K562 (cell line): ENCODE measurements around the gene CPEB1. TPM values are rescaled to one million over a fixed set of nuclear protein-coding genes. Genes with fewer than 3 reads are reported as not detected.

ENCODE experiments used
- CBX8 ChIP-seq: fragments of 200-600 bp; sonication (generic); IDR thresholded peaks from 2 replicates; pipeline ENCODE4 v1.6.1; 2012; ENCODE audit warnings: borderline replicate concordance, mixed run types, low read depth, mild to moderate bottlenecking, moderate library complexity, mixed read lengths, low read length, control low read depth, inconsistent platforms; ENCODE audit not compliant: poor library complexity, severe bottlenecking; ENCODE audit errors: extremely low read depth
- EZH2 ChIP-seq: IDR thresholded peaks from 2 replicates; pipeline ENCODE4 v1.6.1; 2012; ENCODE audit warnings: low read depth, mild to moderate bottlenecking, inconsistent platforms, low read length, borderline replicate concordance
- HDAC8 ChIP-seq: fragments of 450-650 bp; IDR thresholded peaks from 2 replicates; pipeline ENCODE4 v1.6.1; 2016; ENCODE audit warnings: mild to moderate bottlenecking, missing genetic modification characterization, moderate library complexity, missing compliant biosample characterization
- HNRNPL ChIP-seq: fragments of 200-400 bp; formaldehyde crosslinking; IDR thresholded peaks from 2 replicates; pipeline ENCODE4 v1.6.1; 2017; ENCODE audit warnings: low read depth, mild to moderate bottlenecking, low read length
- IRF1 ChIP-seq: sonication (generic); formaldehyde crosslinking; IDR thresholded peaks from 2 replicates; pipeline ENCODE4 v1.8.0; 2022; ENCODE audit warnings: missing genetic modification reagents, mild to moderate bottlenecking, borderline replicate concordance
- MBD1 ChIP-seq: fragments of 250-450 bp; sonication (Bioruptor Pico); IDR thresholded peaks from 2 replicates; pipeline ENCODE4 v1.8.0; 2022; ENCODE audit warnings: inconsistent platforms
- MYBL2 ChIP-seq, 2 experiments: fragments of 450-650 bp in 1 of 2; sonication (generic) in 1 of 2; formaldehyde crosslinking in 1 of 2; IDR thresholded peaks; 2 replicates each; pipeline versions ENCODE4 v1.6.1 to v1.8.1; 2017 to 2022; ENCODE audit warnings: borderline replicate concordance in 1 of 2, inconsistent platforms in 1 of 2, low read depth in 1 of 2, mild to moderate bottlenecking in 1 of 2, missing genetic modification reagents in 1 of 2, moderate library complexity in 1 of 2
- MYC ChIP-seq, 2 experiments: fragments of 250-450 bp in 1 of 2; sonication (Bioruptor Pico) in 1 of 2; IDR thresholded peaks; 2 replicates each; pipeline versions ENCODE4 v1.5.1 to v1.6.1; 2012 to 2021; ENCODE audit warnings: low read depth in 2 of 2, borderline replicate concordance in 1 of 2, improper control_type of control experiment in 1 of 2, low read length in 1 of 2, mild to moderate bottlenecking in 1 of 2, moderate library complexity in 1 of 2
- RBM15 ChIP-seq: fragments of 200-400 bp; formaldehyde crosslinking; IDR thresholded peaks from 2 replicates; pipeline ENCODE4 v1.6.1; 2018; ENCODE audit warnings: mild to moderate bottlenecking, low read length, moderate library complexity; ENCODE audit not compliant: insufficient read depth
- TCF7L2 ChIP-seq: fragments of 150-350 bp; IDR thresholded peaks from 2 replicates; pipeline ENCODE4 v1.6.1; 2016; ENCODE audit warnings: low read depth, mild to moderate bottlenecking, low read length, moderate library complexity
- ZKSCAN1 ChIP-seq: fragments of 150-350 bp; IDR thresholded peaks from 2 replicates; pipeline ENCODE4 v1.6.1; 2016; ENCODE audit warnings: low read depth, low read length
- ZNF184 ChIP-seq: sonication (generic); formaldehyde crosslinking; IDR thresholded peaks from 2 replicates; pipeline ENCODE4 v1.5.0; 2020; ENCODE audit warnings: missing genetic modification reagents
- ZNF445 ChIP-seq: fragments of 250-450 bp; sonication (Bioruptor Pico); IDR thresholded peaks from 2 replicates; pipeline ENCODE4 v1.4.0; 2020; ENCODE audit warnings: low read depth, mild to moderate bottlenecking, moderate library complexity
- ZNF76 ChIP-seq: fragments of 250-450 bp; sonication (Bioruptor Pico); IDR thresholded peaks from 2 replicates; pipeline ENCODE4 v1.4.0; 2020; ENCODE audit warnings: mild to moderate bottlenecking, moderate library complexity, borderline replicate concordance
- polyA plus RNA-seq, 8 experiments: library from polyadenylated mRNA; depleted of rRNA in 4 of 8; stranded (reverse) in 5 of 8; unstranded in 3 of 8; fragments of >200 nt; fragmentation: Nextera tagmentation in 2 of 8; fragmentation: Illumina TruSeq in 1 of 8; extraction: Ambion mirVana in 2 of 8; extraction: Trizol in 1 of 8; gene quantifications; 2 replicates each; pipeline versions ENCODE4 v1.2.1 to v1.2.3, GENCODE V29; 2011 to 2014; ENCODE audit warnings: inconsistent platforms in 1 of 8, missing spikeins in 1 of 8
- total RNA-seq, 7 experiments: library from RNA; depleted of rRNA in 6 of 7; stranded (reverse); fragments of >200 nt in 6 of 7; fragmentation: Illumina TruSeq in 2 of 7; extraction: Trizol in 2 of 7; gene quantifications; 2 replicates each; pipeline versions ENCODE4 v1.2.1 to v1.2.3, GENCODE V29; 2011 to 2021; ENCODE audit warnings: low replicate concordance in 1 of 7
- TF ChIP-seq, protein P1 (sequence below): fragments of 200-800 bp; sonication (Bioruptor generic); IDR thresholded peaks from 2 replicates; pipeline ENCODE4 v1.6.1; 2016; ENCODE audit warnings: missing genetic modification characterization, missing compliant biosample characterization

The CPEB1 gene
- total and polyA plus RNA-seq, 9 of the 15 experiments (the other 6 are each of a cell fraction or from before 2014, with no cell fraction given) = 2.2 to 13.4 (median 9.7) TPM

DNA sequence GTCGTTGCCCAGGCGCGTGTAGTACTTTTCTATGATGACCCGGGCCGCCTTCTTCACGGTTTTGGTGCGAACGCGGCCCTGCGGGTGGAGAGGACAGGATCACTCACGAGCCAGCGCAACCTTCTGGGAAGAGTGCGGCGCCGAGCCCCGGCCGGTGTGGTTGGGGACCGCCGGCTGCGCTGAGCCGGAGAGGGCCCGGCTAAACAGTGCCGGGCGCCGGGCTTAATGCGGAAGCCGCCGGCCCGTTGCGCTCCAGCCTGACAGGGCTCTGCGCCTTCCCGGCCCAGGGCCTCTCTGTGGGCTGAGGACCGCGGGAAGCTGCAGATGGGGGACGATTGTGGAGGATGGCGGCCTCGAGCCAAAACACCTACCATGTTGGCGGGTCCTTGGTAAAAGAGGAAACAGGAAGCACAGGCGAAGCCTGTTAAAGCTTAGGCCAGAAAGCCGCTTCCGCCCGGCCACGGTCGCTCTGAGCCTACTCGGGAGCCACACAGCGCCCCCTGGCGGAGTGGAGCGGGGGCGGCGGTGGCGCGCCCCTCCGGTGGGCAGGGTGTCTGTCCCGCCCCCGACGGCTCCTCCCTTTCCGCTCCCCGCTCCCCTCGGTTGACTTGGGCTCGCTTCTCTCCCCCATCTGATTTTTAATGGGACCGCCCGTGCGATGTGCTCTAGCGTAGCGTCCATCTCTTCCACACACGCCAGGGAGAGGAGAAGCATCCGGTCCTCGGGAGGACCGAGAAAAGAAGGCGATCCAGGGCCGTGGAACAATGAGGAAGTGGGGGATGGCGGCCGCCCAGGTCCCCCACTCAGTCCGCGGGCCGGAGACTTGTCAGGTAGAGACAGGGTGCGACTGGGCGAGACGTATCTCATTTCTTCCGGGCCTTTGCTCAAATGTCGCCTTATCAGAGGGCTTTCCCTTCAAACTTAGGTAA is 106.8 kb downstream of the CPEB1 start, which contains the start of gene RPS17 (continued):
- TF ChIP-seq MBD1 (CRISPR knock-in tag) (no peak), HDAC8 (tag) (peak; percentile 55; the same call in 1 of the 2 replicates), MYBL2 (IDR thresholded peaks at IDR 0.05; ENCODE audit: low read depth) (no peak), MYBL2 (CRISPR knock-in tag; IDR thresholded peaks at IDR 0.05; ENCODE audit: borderline replicate concordance) (no peak), TCF7L2 (peak; percentile 93), ZNF445 (no peak), ZKSCAN1 (0 out of 2 replicates have a peak, but pooled peaks have one; percentile 52), IRF1 (CRISPR knock-in tag) (no peak; the same call in 1 of the 2 replicates), ZNF76 (CRISPR knock-in tag) (no peak), RBM15 (0 out of 2 replicates have a peak, but pooled peaks have one; percentile 29), EZH2 (no peak), MYC (IDR thresholded peaks at IDR 0.05; ENCODE audit: low read depth, low read length) (peak; percentile 98), MYC (CRISPR knock-in tag; IDR thresholded peaks at IDR 0.05; ENCODE audit: borderline replicate concordance, low read depth) (peak; percentile 97; the same call in 1 of the 2 replicates), HNRNPL (0 out of 2 replicates have a peak, but pooled peaks have one; percentile 26), ZNF184 (CRISPR knock-in tag) (no peak), CBX8 (no peak)
- TF ChIP-seq, protein P1, sequence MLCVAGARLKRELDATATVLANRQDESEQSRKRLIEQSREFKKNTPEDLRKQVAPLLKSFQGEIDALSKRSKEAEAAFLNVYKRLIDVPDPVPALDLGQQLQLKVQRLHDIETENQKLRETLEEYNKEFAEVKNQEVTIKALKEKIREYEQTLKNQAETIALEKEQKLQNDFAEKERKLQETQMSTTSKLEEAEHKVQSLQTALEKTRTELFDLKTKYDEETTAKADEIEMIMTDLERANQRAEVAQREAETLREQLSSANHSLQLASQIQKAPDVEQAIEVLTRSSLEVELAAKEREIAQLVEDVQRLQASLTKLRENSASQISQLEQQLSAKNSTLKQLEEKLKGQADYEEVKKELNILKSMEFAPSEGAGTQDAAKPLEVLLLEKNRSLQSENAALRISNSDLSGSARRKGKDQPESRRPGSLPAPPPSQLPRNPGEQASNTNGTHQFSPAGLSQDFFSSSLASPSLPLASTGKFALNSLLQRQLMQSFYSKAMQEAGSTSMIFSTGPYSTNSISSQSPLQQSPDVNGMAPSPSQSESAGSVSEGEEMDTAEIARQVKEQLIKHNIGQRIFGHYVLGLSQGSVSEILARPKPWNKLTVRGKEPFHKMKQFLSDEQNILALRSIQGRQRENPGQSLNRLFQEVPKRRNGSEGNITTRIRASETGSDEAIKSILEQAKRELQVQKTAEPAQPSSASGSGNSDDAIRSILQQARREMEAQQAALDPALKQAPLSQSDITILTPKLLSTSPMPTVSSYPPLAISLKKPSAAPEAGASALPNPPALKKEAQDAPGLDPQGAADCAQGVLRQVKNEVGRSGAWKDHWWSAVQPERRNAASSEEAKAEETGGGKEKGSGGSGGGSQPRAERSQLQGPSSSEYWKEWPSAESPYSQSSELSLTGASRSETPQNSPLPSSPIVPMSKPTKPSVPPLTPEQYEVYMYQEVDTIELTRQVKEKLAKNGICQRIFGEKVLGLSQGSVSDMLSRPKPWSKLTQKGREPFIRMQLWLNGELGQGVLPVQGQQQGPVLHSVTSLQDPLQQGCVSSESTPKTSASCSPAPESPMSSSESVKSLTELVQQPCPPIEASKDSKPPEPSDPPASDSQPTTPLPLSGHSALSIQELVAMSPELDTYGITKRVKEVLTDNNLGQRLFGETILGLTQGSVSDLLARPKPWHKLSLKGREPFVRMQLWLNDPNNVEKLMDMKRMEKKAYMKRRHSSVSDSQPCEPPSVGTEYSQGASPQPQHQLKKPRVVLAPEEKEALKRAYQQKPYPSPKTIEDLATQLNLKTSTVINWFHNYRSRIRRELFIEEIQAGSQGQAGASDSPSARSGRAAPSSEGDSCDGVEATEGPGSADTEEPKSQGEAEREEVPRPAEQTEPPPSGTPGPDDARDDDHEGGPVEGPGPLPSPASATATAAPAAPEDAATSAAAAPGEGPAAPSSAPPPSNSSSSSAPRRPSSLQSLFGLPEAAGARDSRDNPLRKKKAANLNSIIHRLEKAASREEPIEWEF = no peak
